T-helper 1 cell treated with Interleukin-12 subunit alpha and Interleukin-12 subunit beta and Interleukin-4 antibody, amounts not matched to agents 30 μg/mL and 1 μg/mL, for 36 hours (primary cell): ENCODE measurements around the gene JAKMIP1.
"Not testable (repeated sequence)": the region's sequence is repeated elsewhere in the genome, so short reads cannot be mapped to it uniquely, and the experiment has no call there.

ENCODE experiments used
- H3K27ac Mint-ChIP-seq: one replicate; pipeline ENCODE4 v1.8.0; 2021; ENCODE audit warnings: mild to moderate bottlenecking, mixed read lengths
- H3K27me3 Mint-ChIP-seq: one replicate; pipeline ENCODE4 v1.8.0; 2021; ENCODE audit warnings: low read depth, mixed read lengths
- H3K36me3 Mint-ChIP-seq: one replicate; pipeline ENCODE4 v1.8.0; 2021; ENCODE audit warnings: low read depth, mixed read lengths
- H3K4me1 Mint-ChIP-seq: one replicate; pipeline ENCODE4 v1.8.0; 2021; ENCODE audit warnings: low read depth, mixed read lengths
- H3K4me3 Mint-ChIP-seq: one replicate; pipeline ENCODE4 v1.8.0; 2021; ENCODE audit warnings: mild to moderate bottlenecking, moderate library complexity, mixed read lengths
- H3K9me3 Mint-ChIP-seq: one replicate; pipeline ENCODE4 v1.8.0; 2021; ENCODE audit warnings: mixed read lengths

JAKMIP1 gene

DNA sequence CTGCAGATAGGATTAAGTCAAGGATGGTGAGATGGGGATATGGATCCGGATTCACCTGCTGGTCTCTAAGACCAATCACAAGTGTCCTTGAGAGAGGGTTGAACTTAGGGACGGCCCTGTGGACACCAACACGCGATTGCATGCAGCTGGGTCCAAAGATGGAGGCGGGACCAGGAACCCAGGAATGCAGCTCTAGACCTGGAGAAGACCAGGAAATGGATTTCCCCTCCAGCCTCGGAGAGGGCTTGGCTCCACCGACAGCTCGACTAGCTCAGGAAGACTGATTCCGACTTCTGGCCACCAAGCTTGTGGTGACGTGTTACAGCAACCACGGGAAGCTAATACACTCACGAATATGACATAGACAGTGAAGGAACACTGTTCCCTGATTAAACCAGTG lies 186.8 kb downstream of the JAKMIP1 start:
- Mint-ChIP-seq H3K36me3 (no peaks in the 10 kb centered on the region), H3K9me3 (no peaks in the 10 kb centered on the region), H3K4me3 (no peak overlapping the region), H3K27me3 (peaks cover 7% of the 10 kb centered on the region), H3K27ac (no peak overlapping the region), H3K4me1 (no peaks in the 10 kb centered on the region)

DNA sequence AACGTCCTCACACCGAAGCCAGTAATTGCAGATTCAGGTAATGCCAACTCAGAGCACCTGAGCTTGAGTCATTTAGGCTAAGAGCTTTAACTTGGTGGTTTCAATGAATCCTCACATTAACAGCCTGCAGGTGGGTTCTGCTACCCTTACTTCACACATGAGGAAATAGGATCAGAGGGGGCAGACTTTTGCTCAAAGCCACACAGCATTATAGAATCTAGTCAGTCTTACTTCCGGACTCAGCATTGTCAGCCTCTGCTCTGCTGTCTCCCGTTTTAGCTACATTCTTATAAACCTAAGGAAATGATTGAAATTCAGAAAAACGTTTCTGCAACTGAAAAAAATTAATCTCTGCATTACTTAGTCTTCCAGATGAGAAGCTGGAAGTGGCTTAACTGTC lies 188.1 kb downstream of the JAKMIP1 start:
- H3K27me3 Mint-ChIP-seq: peaks cover 10% of the 10 kb centered on the region
- H3K27ac Mint-ChIP-seq: no peak overlapping the region
- H3K4me1 Mint-ChIP-seq: no peaks in the 10 kb centered on the region
- no peaks in the 10 kb centered on the region for H3K9me3 Mint-ChIP-seq
- H3K4me3 Mint-ChIP-seq: no peak overlapping the region
- no peaks in the 10 kb centered on the region for H3K36me3 Mint-ChIP-seq

DNA sequence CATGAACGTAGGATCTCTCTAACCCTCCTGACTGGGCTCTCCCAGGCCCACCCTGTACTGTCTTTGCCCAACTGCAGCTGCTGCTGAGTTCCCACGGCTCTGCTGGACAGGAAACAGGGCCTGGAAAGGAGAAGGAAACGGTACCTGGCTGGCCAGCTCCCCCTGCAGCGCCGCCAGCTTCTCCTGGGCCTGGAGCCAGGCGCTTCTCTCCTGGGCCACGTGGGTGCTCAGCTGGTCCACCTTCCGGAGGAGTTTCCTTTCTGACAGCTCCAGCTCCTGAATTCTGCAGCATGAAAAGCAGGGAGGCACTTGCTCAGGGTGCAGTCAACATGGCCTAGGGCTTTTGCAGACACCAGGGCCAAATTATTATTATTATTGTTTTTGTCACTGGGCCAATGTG lies 188.7 kb downstream of the JAKMIP1 start:
- no peaks in the 10 kb centered on the region for H3K4me1 Mint-ChIP-seq
- no peaks in the 10 kb centered on the region for H3K9me3 Mint-ChIP-seq
- peaks cover 1% of the 10 kb centered on the region for H3K36me3 Mint-ChIP-seq
- H3K27ac Mint-ChIP-seq: no peak overlapping the region
- peaks cover 10% of the 10 kb centered on the region for H3K27me3 Mint-ChIP-seq
- no peak overlapping the region for H3K4me3 Mint-ChIP-seq

DNA sequence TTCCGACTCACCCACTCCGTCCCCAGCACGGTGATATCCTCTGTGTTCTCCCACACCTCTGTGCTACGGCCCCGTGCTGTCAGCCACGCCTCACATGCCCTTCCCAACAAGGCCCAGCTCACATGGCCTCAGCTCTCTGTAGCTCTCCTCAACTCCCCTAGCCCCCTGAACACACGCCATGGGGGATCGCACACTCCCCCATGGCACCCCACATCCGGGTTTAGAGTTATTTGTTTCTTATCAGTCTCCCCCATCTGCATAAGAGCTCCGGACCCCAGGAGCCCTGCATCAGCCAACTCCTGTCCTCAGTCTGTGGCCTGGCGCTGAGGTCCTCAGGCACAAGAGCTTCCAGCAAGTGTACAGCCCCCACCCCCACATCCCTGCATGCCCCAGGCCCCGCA lies 189.1 kb downstream of the JAKMIP1 start:
- Mint-ChIP-seq H3K36me3 (peaks cover 1% of the 10 kb centered on the region), H3K9me3 (no peaks in the 10 kb centered on the region), H3K4me3 (no peak overlapping the region), H3K27ac (no peak overlapping the region), H3K27me3 (peaks cover 10% of the 10 kb centered on the region), H3K4me1 (no peaks in the 10 kb centered on the region)

DNA sequence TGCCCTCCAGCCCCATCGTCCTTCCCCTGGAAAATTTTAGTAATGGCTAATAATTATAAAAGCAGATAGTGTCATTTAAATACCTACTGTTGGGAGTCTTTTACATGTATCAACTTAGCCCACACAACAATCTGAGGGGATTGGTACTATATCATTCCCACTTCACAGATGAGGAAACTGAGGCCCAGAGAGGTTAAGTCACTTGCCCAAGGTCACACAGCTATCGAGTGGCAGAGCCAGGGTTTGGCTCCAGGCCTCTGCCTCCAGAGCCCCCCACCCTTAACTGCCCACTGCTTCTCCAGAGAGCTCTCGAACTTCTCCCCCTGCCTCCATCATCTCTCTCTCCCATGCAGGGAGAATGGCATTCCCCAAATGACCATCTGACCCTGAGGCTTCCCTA lies 189.6 kb downstream of the JAKMIP1 start:
- Mint-ChIP-seq H3K27me3 (peaks cover 11% of the 10 kb centered on the region), H3K36me3 (peaks cover 1% of the 10 kb centered on the region), H3K4me3 (no peak overlapping the region), H3K4me1 (no peaks in the 10 kb centered on the region), H3K27ac (no peak overlapping the region), H3K9me3 (no peaks in the 10 kb centered on the region)

DNA sequence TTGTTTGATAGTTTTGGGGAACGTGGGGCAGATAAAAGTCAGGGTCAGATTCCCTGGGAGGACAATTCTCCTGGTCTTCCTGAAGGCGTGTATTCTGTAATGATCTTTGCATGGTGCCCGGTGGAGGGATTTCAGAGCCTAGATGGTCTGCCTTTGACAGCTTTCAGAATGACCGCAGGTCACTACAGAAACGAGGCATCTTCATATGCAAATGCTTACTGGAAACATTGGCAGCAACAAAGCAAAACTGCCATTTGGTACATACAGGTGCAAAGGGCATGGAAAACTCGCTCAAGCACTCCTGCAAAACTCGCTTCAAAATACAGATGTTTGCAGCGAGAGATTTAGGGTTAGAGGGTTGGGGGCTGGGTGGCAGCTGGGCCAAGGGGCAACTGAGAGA lies 190.9 kb downstream of the JAKMIP1 start:
- no peak overlapping the region for H3K27ac Mint-ChIP-seq
- no peaks in the 10 kb centered on the region for H3K4me1 Mint-ChIP-seq
- peaks cover 1% of the 10 kb centered on the region for H3K36me3 Mint-ChIP-seq
- H3K9me3 Mint-ChIP-seq: no peaks in the 10 kb centered on the region
- peaks cover 14% of the 10 kb centered on the region for H3K27me3 Mint-ChIP-seq
- no peak overlapping the region for H3K4me3 Mint-ChIP-seq

DNA sequence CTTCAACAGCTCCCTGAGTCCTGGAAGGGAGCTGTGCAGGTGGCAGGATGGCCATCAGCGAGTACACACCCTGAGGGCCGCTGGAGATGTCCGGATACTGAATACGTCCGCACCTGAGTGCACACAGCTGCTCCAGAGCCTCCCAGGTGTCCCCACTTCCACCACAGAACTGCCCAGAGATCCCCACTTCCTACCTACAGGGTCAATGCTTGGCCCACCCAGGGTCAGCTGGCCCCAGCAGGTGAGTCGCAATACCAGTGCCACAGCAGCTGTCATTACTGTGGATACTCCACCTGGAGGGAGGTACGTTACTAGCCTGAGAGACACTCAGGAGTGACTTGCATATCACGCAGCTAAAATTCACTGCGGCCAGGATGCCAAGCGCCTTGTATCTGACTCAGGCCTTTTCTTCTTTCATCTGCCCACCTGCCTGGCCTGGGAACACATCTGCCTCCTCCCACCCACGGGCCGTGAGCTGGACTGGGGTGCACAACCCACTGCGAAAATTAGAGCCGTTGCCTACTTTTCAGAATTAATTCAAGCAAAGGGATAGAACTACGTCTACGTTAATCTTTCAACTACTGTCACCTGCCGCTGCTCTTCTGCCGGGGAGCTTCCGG lies 191.5 kb downstream of the JAKMIP1 start:
- Mint-ChIP-seq H3K4me1 (no peaks in the 10 kb centered on the region), H3K4me3 (no peak overlapping the region), H3K27me3 (peaks cover 14% of the 10 kb centered on the region), H3K27ac (no peak overlapping the region), H3K36me3 (peaks cover 1% of the 10 kb centered on the region), H3K9me3 (no peaks in the 10 kb centered on the region)

DNA sequence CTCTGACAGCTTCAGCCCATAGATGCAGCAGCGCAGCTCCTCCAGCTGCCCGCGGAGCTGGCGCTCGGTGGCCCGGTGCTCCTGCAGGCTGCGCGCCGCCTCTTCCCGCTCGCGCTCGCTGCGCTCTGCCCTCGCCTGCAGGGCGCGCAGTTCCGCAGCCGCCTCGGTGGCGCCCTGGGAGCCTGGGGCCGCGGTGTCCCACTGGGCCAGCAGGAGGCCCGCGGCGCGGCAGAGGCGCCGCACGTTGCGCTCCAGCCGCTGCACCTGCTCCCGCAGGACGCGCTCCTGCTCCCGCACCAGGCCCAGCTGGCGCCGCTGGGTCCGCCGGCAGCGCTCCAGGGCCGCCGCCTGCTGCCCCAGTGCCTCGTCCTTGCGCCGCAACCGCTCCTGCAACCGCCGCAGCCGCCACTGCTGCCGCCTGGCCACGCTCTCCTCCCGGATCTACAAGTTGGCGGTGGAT lies 192.2 kb downstream of the JAKMIP1 start:
- peaks cover 1% of the 10 kb centered on the region for H3K36me3 Mint-ChIP-seq
- no peaks in the 10 kb centered on the region for H3K4me1 Mint-ChIP-seq
- H3K4me3 Mint-ChIP-seq: no peak overlapping the region
- H3K27me3 Mint-ChIP-seq: peaks cover 14% of the 10 kb centered on the region
- no peak overlapping the region for H3K27ac Mint-ChIP-seq
- H3K9me3 Mint-ChIP-seq: no peaks in the 10 kb centered on the region

DNA sequence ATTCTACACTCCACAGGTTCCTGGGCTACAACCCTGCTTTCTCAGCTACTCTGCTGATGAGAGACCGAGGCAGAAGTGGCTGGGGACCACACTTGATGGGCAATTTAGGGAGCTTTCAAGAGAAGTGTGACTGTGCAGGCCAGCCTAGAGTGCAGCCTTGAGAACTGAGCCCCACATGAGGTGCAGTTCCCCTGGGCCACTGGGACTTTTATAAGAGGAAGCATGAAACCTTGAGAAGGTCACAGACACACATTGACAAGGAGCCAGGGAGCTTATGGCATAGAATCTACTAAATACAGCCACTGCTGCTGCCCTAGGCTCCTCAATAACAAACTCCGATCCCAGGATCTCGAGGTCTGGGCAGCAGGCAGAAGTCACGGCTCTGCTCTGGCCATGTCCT lies 195.2 kb downstream of the JAKMIP1 start:
- H3K36me3 Mint-ChIP-seq: peaks cover 1% of the 10 kb centered on the region
- no peak overlapping the region for H3K4me3 Mint-ChIP-seq
- no peaks in the 10 kb centered on the region for H3K9me3 Mint-ChIP-seq
- H3K27ac Mint-ChIP-seq: no peak overlapping the region
- peaks cover 9% of the 10 kb centered on the region for H3K27me3 Mint-ChIP-seq
- no peaks in the 10 kb centered on the region for H3K4me1 Mint-ChIP-seq

DNA sequence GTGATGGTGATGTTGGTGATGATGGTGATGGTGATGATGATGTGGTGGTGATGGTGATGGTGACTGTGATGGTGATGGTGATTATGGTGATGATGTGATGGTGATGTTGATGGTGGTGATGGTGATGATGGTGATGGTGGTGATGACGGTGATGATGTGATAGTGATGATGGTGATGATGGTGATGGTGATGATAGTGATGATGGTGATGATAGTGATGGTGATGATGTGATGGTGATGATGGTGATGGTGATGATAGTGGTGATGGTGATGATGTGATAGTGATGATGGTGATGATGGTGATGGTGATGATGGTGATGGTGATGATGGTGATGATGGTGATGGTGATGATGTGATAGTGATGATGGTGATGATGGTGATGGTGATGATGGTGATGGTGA lies 196.9 kb downstream of the JAKMIP1 start:
- not testable (repeated sequence) for H3K27ac Mint-ChIP-seq, H3K27me3 Mint-ChIP-seq, H3K36me3 Mint-ChIP-seq, H3K4me3 Mint-ChIP-seq, H3K4me1 Mint-ChIP-seq, H3K9me3 Mint-ChIP-seq

DNA sequence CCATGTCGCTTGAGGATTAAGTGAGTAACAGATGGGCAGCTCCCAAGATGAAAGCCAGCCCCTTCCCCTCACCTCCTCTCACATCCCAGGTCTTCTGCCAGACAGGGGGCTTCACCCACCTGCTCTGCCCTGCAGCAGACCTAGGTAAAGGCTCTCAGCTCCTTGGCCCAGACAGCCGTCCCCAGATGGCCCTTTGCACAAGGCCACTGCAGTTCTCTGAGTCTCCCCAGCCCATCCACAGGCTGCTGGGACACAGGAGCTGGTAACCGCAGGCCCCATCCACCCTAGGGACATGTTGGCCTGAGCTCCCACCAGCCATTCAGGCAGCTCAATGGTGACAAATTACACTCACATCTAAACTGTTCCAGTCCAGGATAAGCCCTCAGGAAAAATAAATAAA lies 197.4 kb downstream of the JAKMIP1 start:
- Mint-ChIP-seq H3K36me3 (peaks cover 1% of the 10 kb centered on the region), H3K27ac (no peak overlapping the region), H3K4me3 (no peak overlapping the region), H3K27me3 (peaks cover 7% of the 10 kb centered on the region), H3K9me3 (no peaks in the 10 kb centered on the region), H3K4me1 (peaks cover 3% of the 10 kb centered on the region)

DNA sequence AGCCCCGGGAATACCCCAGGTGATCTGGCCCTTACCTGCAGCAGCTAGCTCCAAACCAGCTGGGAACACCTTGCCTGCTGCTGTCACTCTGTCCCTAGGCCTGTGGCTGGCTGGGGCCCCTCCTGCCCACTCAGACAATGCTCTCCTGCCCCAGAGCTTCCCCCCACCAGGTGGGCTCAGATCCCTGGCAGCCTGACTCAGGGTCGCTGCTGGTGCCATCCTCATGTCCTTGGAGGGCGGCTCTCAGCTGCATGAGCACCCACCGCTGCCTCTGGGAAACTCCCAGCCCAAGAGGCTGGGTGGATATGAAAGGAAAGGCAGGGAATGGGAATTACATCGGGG lies 197.9 kb downstream of the JAKMIP1 start:
- Mint-ChIP-seq H3K27me3 (peaks cover 7% of the 10 kb centered on the region), H3K4me1 (peaks cover 3% of the 10 kb centered on the region), H3K4me3 (no peak overlapping the region), H3K36me3 (peaks cover 1% of the 10 kb centered on the region), H3K27ac (no peak overlapping the region), H3K9me3 (no peaks in the 10 kb centered on the region)

DNA sequence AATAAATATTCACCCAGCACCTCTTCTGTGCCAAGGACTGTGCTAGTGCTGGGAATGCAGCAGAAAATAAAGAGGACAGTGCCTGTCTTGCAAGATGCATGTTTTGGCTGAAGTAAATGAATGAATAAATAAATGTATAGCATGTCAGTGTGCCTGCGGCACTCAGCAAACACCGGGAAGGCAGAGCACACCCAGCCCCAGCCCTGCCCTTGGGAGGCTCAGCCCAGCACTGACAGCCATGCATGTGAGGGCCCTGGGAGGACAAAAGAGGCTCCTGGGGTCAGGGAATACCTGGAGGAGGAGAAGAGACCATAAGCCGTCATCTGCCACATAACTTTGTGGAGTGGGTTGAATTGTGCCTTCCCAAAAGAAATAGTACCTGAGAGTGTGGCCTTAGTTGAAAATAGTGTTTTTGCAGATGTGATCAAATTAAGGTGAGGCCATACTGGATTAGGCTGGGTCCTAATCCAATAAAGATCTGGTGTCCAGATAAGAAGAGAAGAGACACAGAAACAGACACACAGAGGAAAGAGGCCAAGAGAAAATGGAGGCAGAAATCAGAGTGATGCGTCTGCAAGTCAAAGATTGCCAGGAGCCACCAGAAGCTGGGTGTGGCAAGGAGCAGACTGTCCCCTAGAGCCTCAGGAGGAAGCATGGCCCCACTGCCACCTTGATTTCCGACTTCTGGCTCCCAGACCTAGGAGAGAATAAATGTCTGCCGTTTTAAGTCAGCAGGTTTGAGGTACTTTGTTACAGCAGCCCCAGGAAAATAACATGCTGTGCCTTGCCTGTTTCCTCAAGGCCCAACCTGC lies 198.5 kb downstream of the JAKMIP1 start:
- Mint-ChIP-seq H3K4me3 (no peak overlapping the region), H3K36me3 (peaks cover 1% of the 10 kb centered on the region), H3K27me3 (peaks cover 8% of the 10 kb centered on the region), H3K9me3 (no peaks in the 10 kb centered on the region), H3K4me1 (peaks cover 3% of the 10 kb centered on the region), H3K27ac (no peak overlapping the region)

DNA sequence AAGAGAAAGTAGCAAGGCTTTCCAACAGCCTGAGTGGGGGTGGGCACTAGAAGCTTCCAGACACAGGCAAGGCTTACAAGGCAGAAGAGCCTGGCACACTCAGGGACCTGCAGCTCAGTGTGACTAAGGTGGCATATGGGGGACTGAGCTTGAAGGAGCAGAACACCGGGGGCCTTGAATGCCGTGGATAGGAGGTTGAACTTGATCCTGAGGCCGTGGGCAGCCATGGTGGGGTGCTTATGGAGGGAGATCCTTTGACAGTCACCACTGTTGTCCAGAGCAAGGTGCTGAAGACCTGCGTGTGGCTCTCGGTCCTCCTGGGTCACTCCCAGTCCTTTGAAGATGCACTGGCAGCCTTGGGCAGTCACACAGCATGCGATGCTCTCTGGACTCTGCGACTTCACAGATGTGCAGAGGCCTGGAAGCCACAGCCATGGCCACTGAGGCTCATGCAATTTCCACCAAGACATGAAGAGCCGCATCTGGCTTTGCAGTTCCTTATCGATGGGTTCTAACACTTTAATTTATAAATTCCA lies 200.5 kb downstream of the JAKMIP1 start:
- peaks cover 6% of the 10 kb centered on the region for H3K27me3 Mint-ChIP-seq
- H3K4me1 Mint-ChIP-seq: peaks cover 11% of the 10 kb centered on the region
- no peaks in the 10 kb centered on the region for H3K9me3 Mint-ChIP-seq
- no peak overlapping the region for H3K27ac Mint-ChIP-seq
- H3K4me3 Mint-ChIP-seq: no peak overlapping the region
- H3K36me3 Mint-ChIP-seq: no peaks in the 10 kb centered on the region

DNA sequence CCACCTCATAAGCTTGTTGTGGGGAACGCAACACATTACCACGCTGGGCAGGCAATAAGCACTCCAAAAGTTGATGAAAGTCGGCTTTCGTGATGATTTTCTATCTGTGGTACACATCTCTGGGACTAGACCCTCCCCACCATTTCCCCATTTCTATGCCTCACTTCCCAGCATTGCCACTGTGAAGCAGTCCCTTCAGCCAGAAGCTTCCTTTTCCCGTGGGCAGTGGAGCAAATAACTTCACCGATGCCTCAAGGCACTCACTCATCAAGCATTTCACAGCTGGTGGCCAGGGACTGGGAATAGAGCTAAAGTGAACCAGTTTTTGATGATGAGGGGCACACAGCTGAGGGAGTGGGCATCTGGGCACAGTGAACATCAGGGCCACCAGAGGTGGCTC lies 201.0 kb downstream of the JAKMIP1 start:
- H3K27ac Mint-ChIP-seq: no peak overlapping the region
- H3K27me3 Mint-ChIP-seq: peaks cover 6% of the 10 kb centered on the region
- no peaks in the 10 kb centered on the region for H3K36me3 Mint-ChIP-seq
- no peaks in the 10 kb centered on the region for H3K9me3 Mint-ChIP-seq
- no peak overlapping the region for H3K4me3 Mint-ChIP-seq
- peaks cover 11% of the 10 kb centered on the region for H3K4me1 Mint-ChIP-seq
